NCI-H510A (cell line): ENCODE measurements around the gene GCSH.
"Not testable (repeated sequence)": the region's sequence is repeated elsewhere in the genome, so short reads cannot be mapped to it uniquely, and the experiment has no call there.

Experiments
- DNase-seq: peaks from one replicate; lab custom pipeline; 2025; lab: John Stamatoyannopoulos, UW

GCSH gene

GRCh38 chr16:81095953-81096714 is at the start of gene GCSH:
GCSH (minus strand) TSS chr16:81096395; CDS start chr16:81096278, 117 bp downstream.
- DNase-seq, result peak; percentile 92

- no peak for DNase-seq
Observed at GRCh38 chr16:81143921-81144471, 47.8 kb upstream of the GCSH start.

GRCh38 chr16:81142864-81143263 is 46.7 kb upstream of the GCSH start:
- no peak for DNase-seq

GRCh38 chr16:81140930-81141780 is 45.0 kb upstream of the GCSH start:
- DNase-seq, result no peak

GRCh38 chr16:81138831-81139557 is 42.8 kb upstream of the GCSH start:
- no peak for DNase-seq

- no peak for DNase-seq
Observed at GRCh38 chr16:81137754-81138153, 41.6 kb upstream of the GCSH start.

GRCh38 chr16:81136390-81137335 is 40.5 kb upstream of the GCSH start:
- DNase-seq, result no peak

GRCh38 chr16:81130126-81130525 is 33.9 kb upstream of the GCSH start:
- no peak for DNase-seq

GRCh38 chr16:81128726-81129524 is 32.7 kb upstream of the GCSH start:
- DNase-seq, result no peak

- no peak for DNase-seq
Observed at GRCh38 chr16:81127051-81127450, 30.9 kb upstream of the GCSH start.

- DNase-seq, result no peak
Observed at GRCh38 chr16:81123092-81123852, 27.1 kb upstream of the GCSH start.

GRCh38 chr16:81121474-81121990 is 25.3 kb upstream of the GCSH start:
- DNase-seq, result no peak

- DNase-seq, result no peak
Observed at GRCh38 chr16:81117436-81117835, 21.2 kb upstream of the GCSH start.

- no peak for DNase-seq
Observed at GRCh38 chr16:81116285-81116684, 20.1 kb upstream of the GCSH start.

GRCh38 chr16:81112453-81112852 is 16.3 kb upstream of the GCSH start:
- no peak for DNase-seq

GRCh38 chr16:81109274-81109673 is 13.1 kb upstream of the GCSH start:
- DNase-seq, result not testable (repeated sequence)

GRCh38 chr16:81107511-81107910 is 11.3 kb upstream of the GCSH start:
- no peak for DNase-seq

GRCh38 chr16:81106826-81107503 is 10.8 kb upstream of the GCSH start:
- DNase-seq, result no peak

- DNase-seq, result no peak
Observed at GRCh38 chr16:81105946-81106345, 9.8 kb upstream of the GCSH start.
